ENCODE results near the gene PXDC1. TPM values are rescaled to one million over a fixed set of nuclear protein-coding genes. Genes with fewer than 3 reads are reported as not detected.

PXDC1 gene
- total RNA-seq, 2 experiments from 2014 or later, result 0.17 to 0.36 TPM

GRCh38 chr6:3719462-3720308 is 31.8 kb downstream of the PXDC1 start:
- no peak for DNase-seq
- intact Hi-C loops (cut with micrococcal nuclease), result no loop called here
- no peaks in the 10 kb centered on the region for H3K4me1 Mint-ChIP-seq (ENCODE audit: low read depth)
- no peaks in the 10 kb centered on the region for H3K9me3 Mint-ChIP-seq
- CTCF ChIA-PET, result interaction anchor here (0.8 to 1.0 kb wide), 4 partner anchors 9 to 30 kb away, joined by 3 to 4 read pairs (median 3); no protein-coding TSS in a partner anchor
- H3K4me3 Mint-ChIP-seq, result no peak overlapping the region
- H3K36me3 Mint-ChIP-seq (ENCODE audit: low read depth), result no peaks in the 10 kb centered on the region
- no peak overlapping the region for H3K27ac Mint-ChIP-seq
- H3K27me3 Mint-ChIP-seq (ENCODE audit: low read depth), result no peaks in the 10 kb centered on the region

GRCh38 chr6:3718407-3718806 is 33.1 kb downstream of the PXDC1 start:
- CTCF ChIA-PET, result no interaction called here
- H3K27ac Mint-ChIP-seq, result no peak overlapping the region
- no peak for DNase-seq
- intact Hi-C loops (cut with micrococcal nuclease), result no loop called here
- no peaks in the 10 kb centered on the region for H3K9me3 Mint-ChIP-seq
- no peaks in the 10 kb centered on the region for H3K4me1 Mint-ChIP-seq (ENCODE audit: low read depth)
- H3K4me3 Mint-ChIP-seq, result no peak overlapping the region
- H3K27me3 Mint-ChIP-seq (ENCODE audit: low read depth), result no peaks in the 10 kb centered on the region
- no peaks in the 10 kb centered on the region for H3K36me3 Mint-ChIP-seq (ENCODE audit: low read depth)

GRCh38 chr6:3715285-3715684 is 36.2 kb downstream of the PXDC1 start:
- intact Hi-C loops (cut with micrococcal nuclease), result no loop called here
- Mint-ChIP-seq H3K27me3 (ENCODE audit: low read depth) (no peaks in the 10 kb centered on the region), H3K4me1 (ENCODE audit: low read depth) (no peaks in the 10 kb centered on the region), H3K27ac (no peak overlapping the region), H3K36me3 (ENCODE audit: low read depth) (no peaks in the 10 kb centered on the region), H3K9me3 (no peaks in the 10 kb centered on the region), H3K4me3 (no peak overlapping the region)
- no peak for DNase-seq
- CTCF ChIA-PET, result no interaction called here

GRCh38 chr6:3714768-3715167 is 36.7 kb downstream of the PXDC1 start:
- Mint-ChIP-seq H3K27ac (no peak overlapping the region), H3K36me3 (ENCODE audit: low read depth) (no peaks in the 10 kb centered on the region), H3K27me3 (ENCODE audit: low read depth) (no peaks in the 10 kb centered on the region), H3K4me1 (ENCODE audit: low read depth) (no peaks in the 10 kb centered on the region), H3K9me3 (no peaks in the 10 kb centered on the region), H3K4me3 (no peak overlapping the region)
- CTCF ChIA-PET, result no interaction called here
- DNase-seq, result no peak
- intact Hi-C loops (cut with micrococcal nuclease), result no loop called here

- intact Hi-C loops (cut with micrococcal nuclease), result no loop called here
- H3K4me3 Mint-ChIP-seq, result no peak overlapping the region
- H3K27me3 Mint-ChIP-seq (ENCODE audit: low read depth), result no peaks in the 10 kb centered on the region
- no peak for DNase-seq
- CTCF ChIA-PET, result no interaction called here
- no peaks in the 10 kb centered on the region for H3K9me3 Mint-ChIP-seq
- H3K27ac Mint-ChIP-seq, result no peak overlapping the region
- H3K36me3 Mint-ChIP-seq (ENCODE audit: low read depth), result no peaks in the 10 kb centered on the region
- H3K4me1 Mint-ChIP-seq (ENCODE audit: low read depth), result no peaks in the 10 kb centered on the region
Measured at GRCh38 chr6:3714111-3714510, 37.4 kb downstream of the PXDC1 start.

GRCh38 chr6:3712827-3713665 is 38.5 kb downstream of the PXDC1 start:
- DNase-seq, result no peak
- Mint-ChIP-seq H3K4me1 (ENCODE audit: low read depth) (no peaks in the 10 kb centered on the region), H3K27me3 (ENCODE audit: low read depth) (no peaks in the 10 kb centered on the region), H3K4me3 (no peak overlapping the region), H3K27ac (no peak overlapping the region), H3K9me3 (no peaks in the 10 kb centered on the region), H3K36me3 (ENCODE audit: low read depth) (no peaks in the 10 kb centered on the region)
- intact Hi-C loops (cut with micrococcal nuclease), result no loop called here
- CTCF ChIA-PET, result no interaction called here

GRCh38 chr6:3711776-3712175 is 39.7 kb downstream of the PXDC1 start:
- intact Hi-C loops (cut with micrococcal nuclease), result no loop called here
- Mint-ChIP-seq H3K4me3 (no peak overlapping the region), H3K9me3 (no peaks in the 10 kb centered on the region), H3K27ac (no peak overlapping the region), H3K36me3 (ENCODE audit: low read depth) (no peaks in the 10 kb centered on the region), H3K4me1 (ENCODE audit: low read depth) (no peaks in the 10 kb centered on the region), H3K27me3 (ENCODE audit: low read depth) (no peaks in the 10 kb centered on the region)
- no peak for DNase-seq
- CTCF ChIA-PET, result no interaction called here

- Mint-ChIP-seq H3K4me1 (ENCODE audit: low read depth) (no peaks in the 10 kb centered on the region), H3K9me3 (no peaks in the 10 kb centered on the region), H3K27me3 (ENCODE audit: low read depth) (no peaks in the 10 kb centered on the region), H3K4me3 (no peak overlapping the region), H3K36me3 (ENCODE audit: low read depth) (no peaks in the 10 kb centered on the region), H3K27ac (no peak overlapping the region)
- intact Hi-C loops (cut with micrococcal nuclease), result no loop called here
- DNase-seq, result no peak
- CTCF ChIA-PET, result interaction anchor here (0.7 kb wide), 1 partner anchor 480 kb away, joined by 3 read pairs; no protein-coding TSS in a partner anchor
Measured at GRCh38 chr6:3710403-3710802, 41.1 kb downstream of the PXDC1 start.

GRCh38 chr6:3708540-3708939 is 43.0 kb downstream of the PXDC1 start:
- H3K9me3 Mint-ChIP-seq, result no peaks in the 10 kb centered on the region
- H3K36me3 Mint-ChIP-seq (ENCODE audit: low read depth), result no peaks in the 10 kb centered on the region
- intact Hi-C loops (cut with micrococcal nuclease), result no loop called here
- no peak overlapping the region for H3K27ac Mint-ChIP-seq
- H3K4me3 Mint-ChIP-seq, result no peak overlapping the region
- CTCF ChIA-PET, result no interaction called here
- no peaks in the 10 kb centered on the region for H3K4me1 Mint-ChIP-seq (ENCODE audit: low read depth)
- H3K27me3 Mint-ChIP-seq (ENCODE audit: low read depth), result peaks cover 7% of the 10 kb centered on the region
- DNase-seq, result no peak

- CTCF ChIA-PET, result no interaction called here
- Mint-ChIP-seq H3K27ac (no peak overlapping the region), H3K9me3 (no peaks in the 10 kb centered on the region), H3K36me3 (ENCODE audit: low read depth) (no peaks in the 10 kb centered on the region), H3K4me3 (no peak overlapping the region), H3K4me1 (ENCODE audit: low read depth) (no peaks in the 10 kb centered on the region), H3K27me3 (ENCODE audit: low read depth) (peaks cover 7% of the 10 kb centered on the region)
- no peak for DNase-seq
- intact Hi-C loops (cut with micrococcal nuclease), result no loop called here
Measured at GRCh38 chr6:3707751-3708412, 43.6 kb downstream of the PXDC1 start.

GRCh38 chr6:3707024-3707423 is 44.5 kb downstream of the PXDC1 start:
- Mint-ChIP-seq H3K27me3 (ENCODE audit: low read depth) (peaks cover 7% of the 10 kb centered on the region), H3K9me3 (no peaks in the 10 kb centered on the region), H3K27ac (no peak overlapping the region), H3K4me3 (no peak overlapping the region), H3K36me3 (ENCODE audit: low read depth) (no peaks in the 10 kb centered on the region), H3K4me1 (ENCODE audit: low read depth) (no peaks in the 10 kb centered on the region)
- DNase-seq, result no peak
- intact Hi-C loops (cut with micrococcal nuclease), result no loop called here
- CTCF ChIA-PET, result no interaction called here

- no peak overlapping the region for H3K4me3 Mint-ChIP-seq
- H3K36me3 Mint-ChIP-seq (ENCODE audit: low read depth), result no peaks in the 10 kb centered on the region
- H3K4me1 Mint-ChIP-seq (ENCODE audit: low read depth), result no peaks in the 10 kb centered on the region
- DNase-seq, result no peak
- no peak overlapping the region for H3K27ac Mint-ChIP-seq
- H3K9me3 Mint-ChIP-seq, result no peaks in the 10 kb centered on the region
- intact Hi-C loops (cut with micrococcal nuclease), result no loop called here
- peaks cover 7% of the 10 kb centered on the region for H3K27me3 Mint-ChIP-seq (ENCODE audit: low read depth)
- CTCF ChIA-PET, result no interaction called here
Measured at GRCh38 chr6:3706547-3706946, 45.0 kb downstream of the PXDC1 start.

Data from activated naive CD4-positive, alpha-beta T cell treated with anti-CD3 and anti-CD28 coated beads for 36 hours (primary cell).